ENCODE data around the gene PGAM2.

DNA sequence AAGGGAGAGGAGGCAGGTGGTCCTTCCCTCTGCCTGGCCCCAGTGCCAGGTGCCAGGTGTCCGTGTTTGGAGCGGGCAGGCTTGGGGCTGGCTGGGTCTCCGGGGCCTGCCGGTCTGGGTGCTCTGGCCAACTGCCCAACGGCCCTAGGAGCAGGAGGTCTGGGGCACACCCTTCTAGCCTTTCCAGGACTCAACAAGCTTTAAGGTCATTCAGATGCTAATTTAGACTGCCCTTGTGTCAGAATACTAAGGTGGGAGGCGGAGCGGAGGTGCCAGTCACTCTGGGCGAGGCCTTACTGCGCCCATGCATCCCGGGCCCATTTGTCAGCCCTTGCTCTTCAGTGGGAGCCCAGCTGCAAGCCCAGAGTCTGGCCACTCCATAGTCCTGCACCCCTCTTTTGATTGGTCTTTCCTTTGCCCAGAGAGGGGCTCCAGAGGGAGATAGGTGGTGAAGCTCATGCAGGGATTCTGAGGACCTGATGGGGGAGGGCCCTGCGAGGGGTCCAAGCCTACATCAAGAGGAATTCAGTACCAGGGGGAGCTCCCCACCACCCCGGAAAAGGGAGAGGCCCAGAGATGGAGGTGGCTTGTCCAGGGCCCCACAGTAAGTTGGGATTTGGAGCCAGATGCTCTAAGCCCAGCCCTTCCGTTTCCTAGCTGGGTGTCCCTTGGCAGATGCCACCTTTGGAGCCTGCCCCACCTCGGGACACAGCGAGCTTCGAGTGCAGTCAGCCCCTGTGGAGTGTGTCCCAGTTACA lies 1.3 kb downstream of the PGAM2 start:
- no peak for TF ChIP-seq ZNF223 (tag by site-specific recombination; IDR thresholded peaks at IDR 0.05)
- TF ChIP-seq, protein P1, sequence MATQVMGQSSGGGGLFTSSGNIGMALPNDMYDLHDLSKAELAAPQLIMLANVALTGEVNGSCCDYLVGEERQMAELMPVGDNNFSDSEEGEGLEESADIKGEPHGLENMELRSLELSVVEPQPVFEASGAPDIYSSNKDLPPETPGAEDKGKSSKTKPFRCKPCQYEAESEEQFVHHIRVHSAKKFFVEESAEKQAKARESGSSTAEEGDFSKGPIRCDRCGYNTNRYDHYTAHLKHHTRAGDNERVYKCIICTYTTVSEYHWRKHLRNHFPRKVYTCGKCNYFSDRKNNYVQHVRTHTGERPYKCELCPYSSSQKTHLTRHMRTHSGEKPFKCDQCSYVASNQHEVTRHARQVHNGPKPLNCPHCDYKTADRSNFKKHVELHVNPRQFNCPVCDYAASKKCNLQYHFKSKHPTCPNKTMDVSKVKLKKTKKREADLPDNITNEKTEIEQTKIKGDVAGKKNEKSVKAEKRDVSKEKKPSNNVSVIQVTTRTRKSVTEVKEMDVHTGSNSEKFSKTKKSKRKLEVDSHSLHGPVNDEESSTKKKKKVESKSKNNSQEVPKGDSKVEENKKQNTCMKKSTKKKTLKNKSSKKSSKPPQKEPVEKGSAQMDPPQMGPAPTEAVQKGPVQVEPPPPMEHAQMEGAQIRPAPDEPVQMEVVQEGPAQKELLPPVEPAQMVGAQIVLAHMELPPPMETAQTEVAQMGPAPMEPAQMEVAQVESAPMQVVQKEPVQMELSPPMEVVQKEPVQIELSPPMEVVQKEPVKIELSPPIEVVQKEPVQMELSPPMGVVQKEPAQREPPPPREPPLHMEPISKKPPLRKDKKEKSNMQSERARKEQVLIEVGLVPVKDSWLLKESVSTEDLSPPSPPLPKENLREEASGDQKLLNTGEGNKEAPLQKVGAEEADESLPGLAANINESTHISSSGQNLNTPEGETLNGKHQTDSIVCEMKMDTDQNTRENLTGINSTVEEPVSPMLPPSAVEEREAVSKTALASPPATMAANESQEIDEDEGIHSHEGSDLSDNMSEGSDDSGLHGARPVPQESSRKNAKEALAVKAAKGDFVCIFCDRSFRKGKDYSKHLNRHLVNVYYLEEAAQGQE (tag by site-specific recombination; IDR thresholded peaks at IDR 0.05), result peak; percentile 68; the same call in 1 of the 2 replicates
- no peak for TF ChIP-seq KLF10 (tag by site-specific recombination; IDR thresholded peaks at IDR 0.05)
- no peak for TF ChIP-seq ZNF48 (tag by site-specific recombination; IDR thresholded peaks at IDR 0.05)
- TF ChIP-seq, protein P2, sequence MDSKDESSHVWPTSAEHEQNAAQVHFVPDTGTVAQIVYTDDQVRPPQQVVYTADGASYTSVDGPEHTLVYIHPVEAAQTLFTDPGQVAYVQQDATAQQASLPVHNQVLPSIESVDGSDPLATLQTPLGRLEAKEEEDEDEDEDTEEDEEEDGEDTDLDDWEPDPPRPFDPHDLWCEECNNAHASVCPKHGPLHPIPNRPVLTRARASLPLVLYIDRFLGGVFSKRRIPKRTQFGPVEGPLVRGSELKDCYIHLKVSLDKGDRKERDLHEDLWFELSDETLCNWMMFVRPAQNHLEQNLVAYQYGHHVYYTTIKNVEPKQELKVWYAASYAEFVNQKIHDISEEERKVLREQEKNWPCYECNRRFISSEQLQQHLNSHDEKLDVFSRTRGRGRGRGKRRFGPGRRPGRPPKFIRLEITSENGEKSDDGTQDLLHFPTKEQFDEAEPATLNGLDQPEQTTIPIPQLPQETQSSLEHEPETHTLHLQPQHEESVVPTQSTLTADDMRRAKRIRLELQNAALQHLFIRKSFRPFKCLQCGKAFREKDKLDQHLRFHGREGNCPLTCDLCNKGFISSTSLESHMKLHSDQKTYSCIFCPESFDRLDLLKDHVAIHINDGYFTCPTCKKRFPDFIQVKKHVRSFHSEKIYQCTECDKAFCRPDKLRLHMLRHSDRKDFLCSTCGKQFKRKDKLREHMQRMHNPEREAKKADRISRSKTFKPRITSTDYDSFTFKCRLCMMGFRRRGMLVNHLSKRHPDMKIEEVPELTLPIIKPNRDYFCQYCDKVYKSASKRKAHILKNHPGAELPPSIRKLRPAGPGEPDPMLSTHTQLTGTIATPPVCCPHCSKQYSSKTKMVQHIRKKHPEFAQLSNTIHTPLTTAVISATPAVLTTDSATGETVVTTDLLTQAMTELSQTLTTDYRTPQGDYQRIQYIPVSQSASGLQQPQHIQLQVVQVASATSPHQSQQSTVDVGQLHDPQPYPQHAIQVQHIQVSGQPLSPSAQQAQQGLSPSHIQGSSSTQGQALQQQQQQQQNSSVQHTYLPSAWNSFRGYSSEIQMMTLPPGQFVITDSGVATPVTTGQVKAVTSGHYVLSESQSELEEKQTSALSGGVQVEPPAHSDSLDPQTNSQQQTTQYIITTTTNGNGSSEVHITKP (tag by site-specific recombination; IDR thresholded peaks at IDR 0.05), result no peak
- TF ChIP-seq, protein P3, sequence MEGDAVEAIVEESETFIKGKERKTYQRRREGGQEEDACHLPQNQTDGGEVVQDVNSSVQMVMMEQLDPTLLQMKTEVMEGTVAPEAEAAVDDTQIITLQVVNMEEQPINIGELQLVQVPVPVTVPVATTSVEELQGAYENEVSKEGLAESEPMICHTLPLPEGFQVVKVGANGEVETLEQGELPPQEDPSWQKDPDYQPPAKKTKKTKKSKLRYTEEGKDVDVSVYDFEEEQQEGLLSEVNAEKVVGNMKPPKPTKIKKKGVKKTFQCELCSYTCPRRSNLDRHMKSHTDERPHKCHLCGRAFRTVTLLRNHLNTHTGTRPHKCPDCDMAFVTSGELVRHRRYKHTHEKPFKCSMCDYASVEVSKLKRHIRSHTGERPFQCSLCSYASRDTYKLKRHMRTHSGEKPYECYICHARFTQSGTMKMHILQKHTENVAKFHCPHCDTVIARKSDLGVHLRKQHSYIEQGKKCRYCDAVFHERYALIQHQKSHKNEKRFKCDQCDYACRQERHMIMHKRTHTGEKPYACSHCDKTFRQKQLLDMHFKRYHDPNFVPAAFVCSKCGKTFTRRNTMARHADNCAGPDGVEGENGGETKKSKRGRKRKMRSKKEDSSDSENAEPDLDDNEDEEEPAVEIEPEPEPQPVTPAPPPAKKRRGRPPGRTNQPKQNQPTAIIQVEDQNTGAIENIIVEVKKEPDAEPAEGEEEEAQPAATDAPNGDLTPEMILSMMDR (tag by site-specific recombination; IDR thresholded peaks at IDR 0.05), result no peak
- TF ChIP-seq, protein P4, sequence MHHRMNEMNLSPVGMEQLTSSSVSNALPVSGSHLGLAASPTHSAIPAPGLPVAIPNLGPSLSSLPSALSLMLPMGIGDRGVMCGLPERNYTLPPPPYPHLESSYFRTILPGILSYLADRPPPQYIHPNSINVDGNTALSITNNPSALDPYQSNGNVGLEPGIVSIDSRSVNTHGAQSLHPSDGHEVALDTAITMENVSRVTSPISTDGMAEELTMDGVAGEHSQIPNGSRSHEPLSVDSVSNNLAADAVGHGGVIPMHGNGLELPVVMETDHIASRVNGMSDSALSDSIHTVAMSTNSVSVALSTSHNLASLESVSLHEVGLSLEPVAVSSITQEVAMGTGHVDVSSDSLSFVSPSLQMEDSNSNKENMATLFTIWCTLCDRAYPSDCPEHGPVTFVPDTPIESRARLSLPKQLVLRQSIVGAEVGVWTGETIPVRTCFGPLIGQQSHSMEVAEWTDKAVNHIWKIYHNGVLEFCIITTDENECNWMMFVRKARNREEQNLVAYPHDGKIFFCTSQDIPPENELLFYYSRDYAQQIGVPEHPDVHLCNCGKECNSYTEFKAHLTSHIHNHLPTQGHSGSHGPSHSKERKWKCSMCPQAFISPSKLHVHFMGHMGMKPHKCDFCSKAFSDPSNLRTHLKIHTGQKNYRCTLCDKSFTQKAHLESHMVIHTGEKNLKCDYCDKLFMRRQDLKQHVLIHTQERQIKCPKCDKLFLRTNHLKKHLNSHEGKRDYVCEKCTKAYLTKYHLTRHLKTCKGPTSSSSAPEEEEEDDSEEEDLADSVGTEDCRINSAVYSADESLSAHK (tag by site-specific recombination; IDR thresholded peaks at IDR 0.05), result no peak
- TF ChIP-seq GLI4 (tag by site-specific recombination; IDR thresholded peaks at IDR 0.05), result no peak
- TF ChIP-seq, protein P5, sequence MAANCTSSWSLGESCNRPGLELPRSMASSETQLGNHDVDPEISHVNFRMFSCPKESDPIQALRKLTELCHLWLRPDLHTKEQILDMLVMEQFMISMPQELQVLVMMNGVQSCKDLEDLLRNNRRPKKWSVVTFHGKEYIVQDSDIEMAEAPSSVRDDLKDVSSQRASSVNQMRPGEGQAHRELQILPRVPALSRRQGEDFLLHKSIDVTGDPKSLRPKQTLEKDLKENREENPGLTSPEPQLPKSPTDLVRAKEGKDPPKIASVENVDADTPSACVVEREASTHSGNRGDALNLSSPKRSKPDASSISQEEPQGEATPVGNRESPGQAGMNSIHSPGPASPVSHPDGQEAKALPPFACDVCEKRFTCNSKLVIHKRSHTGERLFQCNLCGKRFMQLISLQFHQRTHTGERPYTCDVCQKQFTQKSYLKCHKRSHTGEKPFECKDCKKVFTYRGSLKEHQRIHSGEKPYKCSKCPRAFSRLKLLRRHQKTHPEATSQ (tag by site-specific recombination; IDR thresholded peaks at IDR 0.05), result no peak
- TF ChIP-seq ZNF785 (tag by site-specific recombination; IDR thresholded peaks at IDR 0.05), result no peak
- no peak for TF ChIP-seq TCF7L2 (IDR thresholded peaks at IDR 0.05; ENCODE audit: borderline replicate concordance, low read depth, low read length)
